GM12801 (cell line): ENCODE data around the gene ARRB2.

ENCODE experiments used
- CTCF ChIP-seq: IDR thresholded peaks from one replicate; pipeline ENCODE4 v1.5.1; 2011; ENCODE audit warnings: control low read depth; ENCODE audit not compliant: insufficient read length; ENCODE audit errors: extremely low read depth

Gene ARRB2

GRCh38 chr17:4672751-4673150 is 37.7 kb upstream of the ARRB2 start:
- no peak for TF ChIP-seq CTCF

- no peak for TF ChIP-seq CTCF
Measured at GRCh38 chr17:4673169-4673568, 37.3 kb upstream of the ARRB2 start.

GRCh38 chr17:4673986-4674684 is 36.3 kb upstream of the ARRB2 start:
- no peak for TF ChIP-seq CTCF

GRCh38 chr17:4674685-4674998 is 35.8 kb upstream of the ARRB2 start:
- no peak for TF ChIP-seq CTCF

- TF ChIP-seq CTCF: no peak
Measured at GRCh38 chr17:4675791-4676190, 34.6 kb upstream of the ARRB2 start.

- TF ChIP-seq CTCF: no peak
Measured at GRCh38 chr17:4676791-4677190, 33.6 kb upstream of the ARRB2 start.

- TF ChIP-seq CTCF: no peak
Measured at GRCh38 chr17:4678448-4679026, 31.9 kb upstream of the ARRB2 start.
